Chondrocyte (in vitro differentiated cells): Measurements from ENCODE around the gene LYRM4. TPM values are rescaled to one million over a fixed set of nuclear protein-coding genes. Genes with fewer than 3 reads are reported as not detected.

Source experiments
- DNase-seq: peaks from one replicate; pipeline ENCODE4 v3.0.0; 2021; ENCODE audit warnings: mixed read lengths, low spot score
- H3K27ac Mint-ChIP-seq: one replicate; pipeline ENCODE4 v1.8.0; 2021; ENCODE audit warnings: mild to moderate bottlenecking, moderate library complexity, mixed read lengths; ENCODE audit not compliant: unreplicated experiment
- H3K27me3 Mint-ChIP-seq: 2 replicates; pipeline ENCODE4 v1.8.0; 2021; ENCODE audit warnings: low read depth, mixed read lengths
- H3K36me3 Mint-ChIP-seq: 2 replicates; pipeline ENCODE4 v1.8.0; 2021; ENCODE audit warnings: low read depth, mixed read lengths
- H3K4me1 Mint-ChIP-seq: 2 replicates; pipeline ENCODE4 v1.8.0; 2021; ENCODE audit warnings: low read depth, mild to moderate bottlenecking, mixed read lengths
- H3K4me3 Mint-ChIP-seq: one replicate; pipeline ENCODE4 v1.8.0; 2021; ENCODE audit warnings: mild to moderate bottlenecking, moderate library complexity, mixed read lengths; ENCODE audit not compliant: unreplicated experiment
- H3K9me3 Mint-ChIP-seq: 2 replicates; pipeline ENCODE4 v1.8.0; 2021; ENCODE audit warnings: low read depth, mixed read lengths
- CTCF ChIP-seq: fragments of 200-600 bp; sonication (generic); IDR thresholded peaks from 2 replicates; pipeline ENCODE4 v1.5.0; 2021; ENCODE audit warnings: antibody characterized with exemption, mild to moderate bottlenecking, moderate library complexity
- total RNA-seq: library from RNA; stranded (reverse); gene quantifications from 3 replicates; pipeline ENCODE4 v1.2.1, GENCODE V29; 2021

The LYRM4 gene
- total RNA-seq, 1 donor from 2014 or later: 18.0 TPM

- peaks cover 17% of the 10 kb centered on the region for H3K4me1 Mint-ChIP-seq
- no peaks in the 10 kb centered on the region for H3K9me3 Mint-ChIP-seq
- H3K36me3 Mint-ChIP-seq: no peaks in the 10 kb centered on the region
- no peak for TF ChIP-seq CTCF
- H3K27ac Mint-ChIP-seq: peak overlapping the region; percentile 19
- H3K4me3 Mint-ChIP-seq: no peak overlapping the region
- no peak for DNase-seq
- H3K27me3 Mint-ChIP-seq: no peaks in the 10 kb centered on the region
Observed at GRCh38 chr6:5287966-5288297, 27.2 kb upstream of the LYRM4 start.

GRCh38 chr6:5287205-5287965 lies 26.6 kb upstream of the LYRM4 start:
- Mint-ChIP-seq H3K27me3 (no peaks in the 10 kb centered on the region), H3K4me3 (no peak overlapping the region), H3K4me1 (peaks cover 17% of the 10 kb centered on the region), H3K27ac (peak overlapping the region; percentile 6), H3K36me3 (no peaks in the 10 kb centered on the region), H3K9me3 (no peaks in the 10 kb centered on the region)
- DNase-seq: no peak
- TF ChIP-seq CTCF: no peak

GRCh38 chr6:5286780-5287179 lies 26.0 kb upstream of the LYRM4 start:
- no peaks in the 10 kb centered on the region for H3K27me3 Mint-ChIP-seq
- no peak for DNase-seq
- no peak for TF ChIP-seq CTCF
- no peaks in the 10 kb centered on the region for H3K9me3 Mint-ChIP-seq
- H3K4me1 Mint-ChIP-seq: peaks cover 17% of the 10 kb centered on the region
- H3K36me3 Mint-ChIP-seq: no peaks in the 10 kb centered on the region
- H3K4me3 Mint-ChIP-seq: no peak overlapping the region
- no peak overlapping the region for H3K27ac Mint-ChIP-seq

- DNase-seq: no peak
- Mint-ChIP-seq H3K4me3 (no peak overlapping the region), H3K9me3 (no peaks in the 10 kb centered on the region), H3K36me3 (no peaks in the 10 kb centered on the region), H3K27me3 (no peaks in the 10 kb centered on the region), H3K27ac (no peak overlapping the region), H3K4me1 (peaks cover 17% of the 10 kb centered on the region)
- no peak for TF ChIP-seq CTCF
Observed at GRCh38 chr6:5285526-5285925, 24.8 kb upstream of the LYRM4 start.

GRCh38 chr6:5285081-5285480 lies 24.3 kb upstream of the LYRM4 start:
- peaks cover 19% of the 10 kb centered on the region for H3K4me1 Mint-ChIP-seq
- no peaks in the 10 kb centered on the region for H3K36me3 Mint-ChIP-seq
- no peaks in the 10 kb centered on the region for H3K9me3 Mint-ChIP-seq
- no peak overlapping the region for H3K4me3 Mint-ChIP-seq
- DNase-seq: no peak
- H3K27ac Mint-ChIP-seq: no peak overlapping the region
- no peak for TF ChIP-seq CTCF
- no peaks in the 10 kb centered on the region for H3K27me3 Mint-ChIP-seq
